LNCAP (cell line): ENCODE data around the gene FAM174A.

ENCODE experiments used
- TF ChIP-seq, protein P1 (sequence below): fragments of 450-650 bp; IDR thresholded peaks from 2 replicates; pipeline ENCODE4 v1.5.1; 2017; ENCODE audit warnings: mild to moderate bottlenecking

FAM174A gene

GRCh38 chr5:100576217-100576751 lies 41.1 kb downstream of the FAM174A start:
- TF ChIP-seq, protein P1, sequence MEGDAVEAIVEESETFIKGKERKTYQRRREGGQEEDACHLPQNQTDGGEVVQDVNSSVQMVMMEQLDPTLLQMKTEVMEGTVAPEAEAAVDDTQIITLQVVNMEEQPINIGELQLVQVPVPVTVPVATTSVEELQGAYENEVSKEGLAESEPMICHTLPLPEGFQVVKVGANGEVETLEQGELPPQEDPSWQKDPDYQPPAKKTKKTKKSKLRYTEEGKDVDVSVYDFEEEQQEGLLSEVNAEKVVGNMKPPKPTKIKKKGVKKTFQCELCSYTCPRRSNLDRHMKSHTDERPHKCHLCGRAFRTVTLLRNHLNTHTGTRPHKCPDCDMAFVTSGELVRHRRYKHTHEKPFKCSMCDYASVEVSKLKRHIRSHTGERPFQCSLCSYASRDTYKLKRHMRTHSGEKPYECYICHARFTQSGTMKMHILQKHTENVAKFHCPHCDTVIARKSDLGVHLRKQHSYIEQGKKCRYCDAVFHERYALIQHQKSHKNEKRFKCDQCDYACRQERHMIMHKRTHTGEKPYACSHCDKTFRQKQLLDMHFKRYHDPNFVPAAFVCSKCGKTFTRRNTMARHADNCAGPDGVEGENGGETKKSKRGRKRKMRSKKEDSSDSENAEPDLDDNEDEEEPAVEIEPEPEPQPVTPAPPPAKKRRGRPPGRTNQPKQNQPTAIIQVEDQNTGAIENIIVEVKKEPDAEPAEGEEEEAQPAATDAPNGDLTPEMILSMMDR, result no peak

- TF ChIP-seq, protein P1, result no peak
Observed at GRCh38 chr5:100577506-100577905, 42.3 kb downstream of the FAM174A start.

DNA sequence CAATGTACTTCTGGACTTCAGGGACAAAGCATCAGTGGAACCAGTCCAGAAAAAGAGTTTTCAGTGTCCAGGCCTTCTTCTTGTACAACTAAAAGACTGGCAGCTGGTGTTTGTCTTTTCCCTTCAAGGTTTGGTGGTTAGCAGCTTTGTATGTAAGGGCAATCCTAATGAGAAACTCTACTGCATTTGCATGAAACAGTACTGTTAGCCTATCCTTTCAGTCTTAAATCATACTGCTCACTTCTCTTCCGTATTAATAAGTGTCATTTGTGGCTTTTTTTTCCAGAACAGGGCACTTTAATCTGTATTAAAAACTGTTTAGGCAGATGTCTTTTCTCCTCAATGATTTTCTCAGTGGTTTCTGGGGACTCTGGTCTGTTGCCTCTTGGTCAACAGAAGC lies 48.9 kb downstream of the FAM174A start:
- TF ChIP-seq, protein P1, result no peak

- TF ChIP-seq, protein P1, result no peak
Observed at GRCh38 chr5:100584889-100585288, 49.7 kb downstream of the FAM174A start.

- TF ChIP-seq, protein P1, result no peak
Observed at GRCh38 chr5:100590867-100591266, 55.7 kb downstream of the FAM174A start.

GRCh38 chr5:100595152-100595811 lies 60.1 kb downstream of the FAM174A start:
- TF ChIP-seq, protein P1, result no peak

- TF ChIP-seq, protein P1, result no peak
Observed at GRCh38 chr5:100595812-100596173, 60.6 kb downstream of the FAM174A start.
